K562 (cell line): Measurements from ENCODE around the gene OR2C1. TPM values are rescaled to one million over a fixed set of nuclear protein-coding genes. Genes with fewer than 3 reads are reported as not detected.
A peak's percentile ranks its signal among the peaks of the same experiment; 100 is the strongest.

Source experiments
- E2F8 ChIP-seq: fragments of 450-650 bp; IDR thresholded peaks from 2 replicates; pipeline ENCODE4 v1.7.1; 2018; ENCODE audit warnings: mild to moderate bottlenecking, low read depth; ENCODE audit not compliant: partially characterized antibody
- TEAD2 ChIP-seq: fragments of 450-650 bp; IDR thresholded peaks from 2 replicates; pipeline ENCODE4 v1.6.1; 2016; ENCODE audit warnings: missing genetic modification characterization, control low read depth, missing compliant biosample characterization
- ZBTB33 ChIP-seq: sonication (generic); formaldehyde crosslinking; IDR thresholded peaks from 2 replicates; pipeline ENCODE4 v1.8.1; 2023; ENCODE audit warnings: mild to moderate bottlenecking, missing genetic modification reagents
- ZC3H4 ChIP-seq: sonication (generic); formaldehyde crosslinking; IDR thresholded peaks from 2 replicates; pipeline ENCODE4 v1.9.0; 2021; ENCODE audit warnings: missing genetic modification reagents, borderline replicate concordance
- polyA plus RNA-seq, 8 experiments: library from polyadenylated mRNA; depleted of rRNA in 4 of 8; stranded (reverse) in 5 of 8; unstranded in 3 of 8; fragments of >200 nt; fragmentation: Nextera tagmentation in 2 of 8; fragmentation: Illumina TruSeq in 1 of 8; extraction: Ambion mirVana in 2 of 8; extraction: Trizol in 1 of 8; gene quantifications; 2 replicates each; pipeline versions ENCODE4 v1.2.1 to v1.2.3, GENCODE V29; 2011 to 2014; ENCODE audit warnings: inconsistent platforms in 1 of 8, missing spikeins in 1 of 8
- total RNA-seq, 7 experiments: library from RNA; depleted of rRNA in 6 of 7; stranded (reverse); fragments of >200 nt in 6 of 7; fragmentation: Illumina TruSeq in 2 of 7; extraction: Trizol in 2 of 7; gene quantifications; 2 replicates each; pipeline versions ENCODE4 v1.2.1 to v1.2.3, GENCODE V29; 2011 to 2021; ENCODE audit warnings: low replicate concordance in 1 of 7

Gene OR2C1
- total and polyA plus RNA-seq, 9 of the 15 experiments (the other 6 are each of a cell fraction or from before 2014, with no cell fraction given) = not detected

GRCh38 chr16:3348547-3349167 is 7.0 kb upstream of the OR2C1 start (continued):
- TF ChIP-seq ZBTB33 (CRISPR knock-in tag) (no peak), TEAD2 (tag) (no peak), E2F8 (peak; percentile 72), ZC3H4 (CRISPR knock-in tag) (no peak)
- TF ChIP-seq, all 486 proteins: peak for 112
